Smooth muscle cell (in vitro differentiated cells): ENCODE results near the gene BIRC6. TPM values are rescaled to one million over a fixed set of nuclear protein-coding genes. Genes with fewer than 3 reads are reported as not detected.

Source experiments
- DNase-seq: peaks from one replicate; lab custom pipeline; 2025; ENCODE audit not compliant: unreplicated experiment; lab: John Stamatoyannopoulos, UW
- H2AFZ ChIP-seq: fragments of 200-600 bp; sonication (generic); 2 replicates; pipeline ENCODE4 v1.6.0; 2016; ENCODE audit warnings: antibody characterized with exemption, low read depth, mild to moderate bottlenecking
- H3F3A ChIP-seq: fragments of 200-600 bp; sonication (generic); 2 replicates; pipeline ENCODE4 v1.6.0; 2017; ENCODE audit warnings: antibody characterized with exemption, low read depth
- H3K27ac ChIP-seq: fragments of 200-600 bp; sonication (generic); 2 replicates; pipeline ENCODE4 v1.5.1; 2016; ENCODE audit warnings: low read depth, mild to moderate bottlenecking
- H3K27me3 ChIP-seq: fragments of 200-600 bp; sonication (generic); 2 replicates; pipeline ENCODE4 v1.6.1; 2016; ENCODE audit warnings: low read depth, mild to moderate bottlenecking
- H3K36me3 ChIP-seq: fragments of 200-600 bp; sonication (generic); 2 replicates; pipeline ENCODE4 v1.5.1; 2016; ENCODE audit warnings: low read depth
- H3K4me1 ChIP-seq: fragments of 200-600 bp; sonication (generic); 2 replicates; pipeline ENCODE4 v1.5.1; 2016; ENCODE audit warnings: low read depth
- H3K4me2 ChIP-seq: fragments of 200-600 bp; sonication (generic); 2 replicates; pipeline ENCODE4 v1.6.0; 2016; ENCODE audit warnings: mild to moderate bottlenecking
- H3K4me3 ChIP-seq: fragments of 200-600 bp; sonication (generic); 2 replicates; pipeline ENCODE4 v1.5.1; 2016; ENCODE audit warnings: mild to moderate bottlenecking
- H3K79me2 ChIP-seq: fragments of 200-600 bp; sonication (generic); 2 replicates; pipeline ENCODE4 v1.6.0; 2016; ENCODE audit warnings: low read depth, mild to moderate bottlenecking
- H3K9ac ChIP-seq: fragments of 200-600 bp; sonication (generic); 2 replicates; pipeline ENCODE4 v1.6.0; 2016; ENCODE audit warnings: low read depth
- H3K9me3 ChIP-seq: fragments of 200-600 bp; sonication (generic); replicated peaks from 2 replicates; pipeline ENCODE4 v1.5.1; 2016; ENCODE audit warnings: low read depth
- H4K20me1 ChIP-seq: fragments of 200-600 bp; sonication (generic); 2 replicates; pipeline ENCODE4 v1.6.0; 2016; ENCODE audit warnings: low read depth
- WGBS: methylation state at CpG from one replicate; pipeline ENCODE4 v1.1.7; 2016; ENCODE audit warnings: low lambda C conversion rate; 5-methylcytosine and 5-hydroxymethylcytosine counted together
- polyA plus RNA-seq: library from polyadenylated mRNA; unstranded; fragments of >200 nt; fragmentation: Nextera tagmentation; extraction: Ambion mirVana; gene quantifications from 2 replicates; pipeline ENCODE4 v1.2.1, GENCODE V29; 2016
- total RNA-seq: library from RNA; depleted of rRNA; stranded (reverse); fragments of >200 nt; gene quantifications from 2 replicates; pipeline ENCODE4 v1.2.3, GENCODE V29; 2014
- TF ChIP-seq, protein P1 (sequence below): fragments of 200-600 bp; sonication (generic); IDR thresholded peaks from 2 replicates; pipeline ENCODE4 v1.5.1; 2017; ENCODE audit warnings: borderline replicate concordance, mild to moderate bottlenecking, antibody characterized with exemption; ENCODE audit not compliant: insufficient read depth, poor library complexity, severe bottlenecking

BIRC6 gene
- total and polyA plus RNA-seq, 2 experiments from 2014 or later = 12.4 to 79.8 TPM

DNA sequence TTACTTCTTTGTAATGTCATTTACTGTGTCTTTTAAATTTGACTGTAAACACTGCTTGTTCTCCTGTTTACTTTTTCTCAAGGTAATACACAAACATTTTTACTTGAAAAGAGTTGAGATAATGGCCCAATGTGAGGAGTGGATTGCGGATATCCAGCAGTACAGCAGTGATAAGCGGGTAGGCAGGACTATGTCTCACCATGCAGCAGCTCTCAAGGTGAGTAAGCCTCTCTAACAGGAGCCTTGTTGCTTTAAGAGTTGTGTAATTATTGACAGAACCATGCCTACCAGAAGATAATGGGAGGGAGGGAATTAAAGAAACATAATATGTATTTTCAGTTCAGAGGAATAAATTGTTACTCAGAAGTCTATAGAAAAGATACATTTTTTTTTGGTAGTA, 254.5 kb downstream of the BIRC6 start:
- Histone ChIP-seq H3K4me2 (no peak overlapping the region), H3K4me3 (no peak overlapping the region), H3K27me3 (no peaks in the 10 kb centered on the region), H3K4me1 (no peaks in the 10 kb centered on the region), H3F3A (no peaks in the 10 kb centered on the region), H2AFZ (no peak overlapping the region), H3K27ac (no peak overlapping the region), H3K79me2 (no peaks in the 10 kb centered on the region), H3K9me3 (no peaks in the 10 kb centered on the region), H3K36me3 (peaks cover 10% of the 10 kb centered on the region), H4K20me1 (no peaks in the 10 kb centered on the region), H3K9ac (no peak overlapping the region)
- TF ChIP-seq, protein P1, sequence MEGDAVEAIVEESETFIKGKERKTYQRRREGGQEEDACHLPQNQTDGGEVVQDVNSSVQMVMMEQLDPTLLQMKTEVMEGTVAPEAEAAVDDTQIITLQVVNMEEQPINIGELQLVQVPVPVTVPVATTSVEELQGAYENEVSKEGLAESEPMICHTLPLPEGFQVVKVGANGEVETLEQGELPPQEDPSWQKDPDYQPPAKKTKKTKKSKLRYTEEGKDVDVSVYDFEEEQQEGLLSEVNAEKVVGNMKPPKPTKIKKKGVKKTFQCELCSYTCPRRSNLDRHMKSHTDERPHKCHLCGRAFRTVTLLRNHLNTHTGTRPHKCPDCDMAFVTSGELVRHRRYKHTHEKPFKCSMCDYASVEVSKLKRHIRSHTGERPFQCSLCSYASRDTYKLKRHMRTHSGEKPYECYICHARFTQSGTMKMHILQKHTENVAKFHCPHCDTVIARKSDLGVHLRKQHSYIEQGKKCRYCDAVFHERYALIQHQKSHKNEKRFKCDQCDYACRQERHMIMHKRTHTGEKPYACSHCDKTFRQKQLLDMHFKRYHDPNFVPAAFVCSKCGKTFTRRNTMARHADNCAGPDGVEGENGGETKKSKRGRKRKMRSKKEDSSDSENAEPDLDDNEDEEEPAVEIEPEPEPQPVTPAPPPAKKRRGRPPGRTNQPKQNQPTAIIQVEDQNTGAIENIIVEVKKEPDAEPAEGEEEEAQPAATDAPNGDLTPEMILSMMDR = no peak
- WGBS = 95% methylated on average over 2 of the region's 2 CpGs
- DNase-seq = no peak

GRCh38 chr2:32611771-32612170, 254.9 kb downstream of the BIRC6 start:
- WGBS = 100% methylated on average over 1 of the region's 1 CpG
- no peak overlapping the region for H3K9ac ChIP-seq
- H3K79me2 ChIP-seq = no peaks in the 10 kb centered on the region
- no peaks in the 10 kb centered on the region for H3K4me1 ChIP-seq
- H3K27me3 ChIP-seq = no peaks in the 10 kb centered on the region
- H3K9me3 ChIP-seq = no peaks in the 10 kb centered on the region
- H2AFZ ChIP-seq = no peak overlapping the region
- H3K4me3 ChIP-seq = no peak overlapping the region
- no peaks in the 10 kb centered on the region for H4K20me1 ChIP-seq
- no peaks in the 10 kb centered on the region for H3F3A ChIP-seq
- H3K4me2 ChIP-seq = no peak overlapping the region
- no peak overlapping the region for H3K27ac ChIP-seq
- H3K36me3 ChIP-seq = peaks cover 10% of the 10 kb centered on the region
- TF ChIP-seq, protein P1 = no peak
- DNase-seq = no peak

DNA sequence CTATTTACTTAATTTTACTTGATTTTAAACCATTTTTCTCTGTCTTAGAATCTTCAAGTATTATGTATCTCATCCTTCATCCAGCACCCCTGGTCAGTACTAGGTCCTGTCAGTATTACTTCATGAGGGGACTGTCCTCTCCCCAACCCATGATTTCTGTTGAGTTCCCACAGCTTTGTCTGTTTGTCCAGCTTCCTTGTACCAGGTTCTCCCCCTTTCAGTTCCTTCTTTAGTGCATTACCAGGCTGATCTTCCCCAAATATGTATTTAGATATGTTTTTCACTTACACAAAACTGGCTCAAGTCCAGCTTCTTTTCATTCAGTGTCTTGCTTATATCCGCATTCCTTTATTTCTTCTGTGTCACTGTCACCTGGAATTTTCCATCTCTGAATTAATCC, 257.3 kb downstream of the BIRC6 start:
- Histone ChIP-seq H3F3A (no peaks in the 10 kb centered on the region), H2AFZ (no peak overlapping the region), H3K79me2 (no peaks in the 10 kb centered on the region), H4K20me1 (no peaks in the 10 kb centered on the region), H3K9ac (no peak overlapping the region), H3K27me3 (no peaks in the 10 kb centered on the region), H3K4me1 (no peaks in the 10 kb centered on the region), H3K4me2 (no peak overlapping the region), H3K27ac (no peak overlapping the region), H3K4me3 (no peak overlapping the region), H3K36me3 (peaks cover 5% of the 10 kb centered on the region), H3K9me3 (no peaks in the 10 kb centered on the region)
- WGBS = 96% methylated on average over 1 of the region's 1 CpG
- TF ChIP-seq, protein P1 = no peak
- DNase-seq = no peak

DNA sequence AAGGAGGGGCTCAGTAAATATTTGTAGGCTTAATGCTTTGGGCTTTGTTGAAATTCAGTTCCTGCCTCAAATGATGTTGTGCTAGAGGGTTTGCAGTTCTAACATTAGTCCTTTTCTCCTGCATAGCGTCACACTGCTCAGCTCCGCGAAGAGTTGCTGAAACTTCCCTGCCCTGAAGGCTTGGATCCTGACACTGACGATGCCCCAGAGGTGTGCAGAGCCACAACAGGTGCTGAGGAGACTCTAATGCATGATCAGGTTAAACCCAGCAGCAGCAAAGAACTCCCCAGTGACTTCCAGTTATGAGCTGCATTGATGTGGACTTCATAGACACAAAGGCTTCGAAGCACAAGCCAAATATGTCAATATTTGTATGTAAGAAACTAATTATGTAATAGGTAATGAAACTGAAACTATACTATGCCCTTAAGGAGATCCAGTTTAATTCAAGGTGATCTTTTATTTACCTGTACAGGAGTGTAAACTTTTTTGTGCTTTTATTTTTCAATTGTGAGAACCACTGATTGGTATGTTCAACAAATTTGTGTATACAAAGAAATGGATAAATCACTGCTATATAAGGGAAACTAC, 260.9 kb downstream of the BIRC6 start:
- TF ChIP-seq, protein P1 = no peak
- no peak overlapping the region for H3K4me2 ChIP-seq
- no peaks in the 10 kb centered on the region for H3K4me1 ChIP-seq
- H3K4me3 ChIP-seq = no peak overlapping the region
- no peak for DNase-seq
- peaks cover 7% of the 10 kb centered on the region for H3F3A ChIP-seq
- no peak overlapping the region for H3K27ac ChIP-seq
- no peaks in the 10 kb centered on the region for H3K79me2 ChIP-seq
- no peak overlapping the region for H3K9ac ChIP-seq
- 90% methylated on average over 5 of the region's 5 CpGs for WGBS
- no peaks in the 10 kb centered on the region for H3K27me3 ChIP-seq
- H2AFZ ChIP-seq = no peak overlapping the region
- H3K9me3 ChIP-seq = no peaks in the 10 kb centered on the region
- no peaks in the 10 kb centered on the region for H4K20me1 ChIP-seq
- H3K36me3 ChIP-seq = peaks cover 9% of the 10 kb centered on the region
